SK-N-MC (cell line): ENCODE measurements around the gene M6PR.
A peak's percentile ranks its signal among the peaks of the same experiment; 100 is the strongest.

Experiments used
- DNase-seq: peaks from one replicate; pipeline ENCODE4 v3.0.0-alpha.2; 2011; ENCODE audit warnings: low read depth, low spot score
- H3K27ac ChIP-seq: fragments of 200-600 bp; sonication (generic); 2 replicates; pipeline ENCODE4 v1.5.1; 2016; ENCODE audit warnings: mixed run types
- H3K36me3 ChIP-seq: fragments of 200-600 bp; sonication (generic); 2 replicates; pipeline ENCODE4 v1.6.1; 2017; ENCODE audit warnings: antibody characterized with exemption, low read length, mixed read lengths; ENCODE audit not compliant: insufficient read depth
- H3K4me3 ChIP-seq: fragments of 200-600 bp; sonication (generic); 2 replicates; pipeline ENCODE4 v1.5.1; 2016
- H3K9ac ChIP-seq: fragments of 200-600 bp; sonication (generic); 2 replicates; pipeline ENCODE4 v1.8.0; 2017; ENCODE audit warnings: mixed run types, mixed read lengths; ENCODE audit not compliant: insufficient read length
- H3K9me3 ChIP-seq: fragments of 200-600 bp; sonication (generic); 2 replicates; pipeline ENCODE4 v1.6.1; 2017; ENCODE audit warnings: low read depth, mild to moderate bottlenecking, antibody characterized with exemption, low read length, moderate library complexity, mixed read lengths
- EZH2 ChIP-seq: fragments of 200-600 bp; sonication (generic); IDR thresholded peaks from one replicate; pipeline ENCODE4 v1.6.1; 2017; ENCODE audit warnings: antibody characterized with exemption
- FOXP2 ChIP-seq: optimal IDR thresholded peaks from 2 replicates; pipeline ENCODE3; 2011; ENCODE audit warnings: mild to moderate bottlenecking, moderate library complexity; ENCODE audit not compliant: insufficient read depth; ENCODE audit errors: extremely low read length, control extremely low read depth
- POLR2AphosphoS5 ChIP-seq: IDR thresholded peaks from 2 replicates; pipeline ENCODE4 v1.6.1; 2012; ENCODE audit warnings: mild to moderate bottlenecking, low read depth, low read length, borderline replicate concordance

Gene M6PR

DNA sequence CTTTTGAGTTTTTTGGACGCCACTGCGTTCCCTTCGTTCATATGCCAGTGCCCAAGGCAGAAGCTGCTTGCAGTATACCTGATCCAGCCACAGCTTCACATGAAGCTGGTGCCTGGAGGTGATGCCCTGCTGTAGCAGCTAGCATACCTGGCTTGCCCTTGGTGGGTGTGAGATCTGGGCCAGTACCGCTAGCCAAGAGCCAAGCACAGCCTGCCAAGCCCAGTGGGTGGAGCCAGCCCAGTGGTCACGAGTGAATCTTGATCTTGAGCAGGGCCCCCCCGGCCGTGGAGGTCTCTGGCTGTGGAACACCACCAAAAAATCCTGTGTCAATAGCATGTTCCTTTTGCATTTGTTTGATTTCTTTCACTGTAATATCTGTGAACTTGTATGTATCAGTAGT, 7.3 kb upstream of the M6PR start:
- Histone ChIP-seq H3K9ac (no peak overlapping the region), H3K4me3 (no peak overlapping the region), H3K36me3 (peaks cover 4% of the 10 kb centered on the region; the same call in 1 of the 2 replicates), H3K9me3 (no peaks in the 10 kb centered on the region), H3K27ac (no peak overlapping the region)
- DNase-seq, result no peak
- TF ChIP-seq FOXP2, result no peak
- no peak for TF ChIP-seq EZH2
- no peak for TF ChIP-seq POLR2AphosphoS5

- Histone ChIP-seq H3K36me3 (peaks cover 4% of the 10 kb centered on the region; the same call in 1 of the 2 replicates), H3K27ac (no peak overlapping the region), H3K4me3 (no peak overlapping the region), H3K9ac (no peak overlapping the region), H3K9me3 (no peaks in the 10 kb centered on the region)
- no peak for DNase-seq
- TF ChIP-seq FOXP2 (no peak), EZH2 (no peak), POLR2AphosphoS5 (no peak)
Measured at GRCh38 chr12:8956073-8956472, 6.6 kb upstream of the M6PR start.

- Histone ChIP-seq H3K36me3 (peaks cover 4% of the 10 kb centered on the region; the same call in 1 of the 2 replicates), H3K4me3 (no peak overlapping the region), H3K9ac (no peak overlapping the region), H3K27ac (no peak overlapping the region), H3K9me3 (no peaks in the 10 kb centered on the region)
- DNase-seq, result no peak
- TF ChIP-seq FOXP2 (no peak), POLR2AphosphoS5 (no peak)
Measured at GRCh38 chr12:8953773-8954402, 4.4 kb upstream of the M6PR start.

- H3K36me3 ChIP-seq, result peaks cover 4% of the 10 kb centered on the region; the same call in 1 of the 2 replicates
- TF ChIP-seq EZH2 (no peak), POLR2AphosphoS5 (no peak), FOXP2 (no peak)
- H3K4me3 ChIP-seq, result no peak overlapping the region
- H3K27ac ChIP-seq, result no peak overlapping the region
- H3K9me3 ChIP-seq, result no peaks in the 10 kb centered on the region
- no peak overlapping the region for H3K9ac ChIP-seq
- no peak for DNase-seq
Measured at GRCh38 chr12:8951744-8952143, 2.3 kb upstream of the M6PR start.

DNA sequence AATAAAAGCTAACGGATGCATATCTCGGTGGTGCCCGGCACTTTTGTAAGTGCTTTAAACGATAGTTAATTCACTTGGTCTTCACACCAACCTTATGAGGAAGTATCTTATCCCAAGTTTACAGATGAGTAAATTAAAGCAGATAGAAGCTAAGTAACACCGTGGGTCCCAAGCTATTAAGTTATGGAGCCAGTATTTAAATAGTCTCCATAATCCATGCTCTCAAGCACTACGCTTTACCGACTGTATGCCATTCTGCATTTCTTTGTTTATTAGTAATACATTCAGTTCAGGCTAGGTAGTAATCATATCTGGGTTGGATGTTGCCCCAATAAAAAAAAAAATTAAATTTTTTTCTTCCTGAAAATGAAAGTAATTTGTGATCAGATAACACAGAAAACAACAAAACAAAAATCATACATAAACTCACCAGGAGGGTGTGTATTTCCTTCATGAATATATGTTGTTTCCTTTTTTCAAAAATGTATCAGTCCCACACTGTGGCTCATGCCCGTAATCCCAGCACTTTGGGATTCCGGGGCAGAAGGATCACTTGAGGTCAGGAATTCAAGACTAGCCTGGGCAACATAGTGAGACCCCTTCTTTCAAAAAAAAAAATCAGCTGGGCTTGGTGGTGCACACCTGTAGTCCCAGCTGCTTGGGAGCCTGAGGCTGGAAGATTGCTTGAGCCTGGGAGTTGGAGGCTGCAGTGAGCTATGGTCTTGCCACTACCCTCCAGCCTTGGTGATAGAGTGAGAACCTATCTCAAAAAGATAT, 1.4 kb upstream of the M6PR start:
- Histone ChIP-seq H3K27ac (peak overlapping the region; percentile 87; the same call in 1 of the 2 replicates), H3K4me3 (peak overlapping the region; percentile 83), H3K36me3 (peaks cover 9% of the 10 kb centered on the region), H3K9me3 (no peaks in the 10 kb centered on the region), H3K9ac (peak overlapping the region; percentile 85)
- no peak for TF ChIP-seq POLR2AphosphoS5
- no peak for TF ChIP-seq EZH2
- TF ChIP-seq FOXP2, result no peak
- no peak for DNase-seq

DNA sequence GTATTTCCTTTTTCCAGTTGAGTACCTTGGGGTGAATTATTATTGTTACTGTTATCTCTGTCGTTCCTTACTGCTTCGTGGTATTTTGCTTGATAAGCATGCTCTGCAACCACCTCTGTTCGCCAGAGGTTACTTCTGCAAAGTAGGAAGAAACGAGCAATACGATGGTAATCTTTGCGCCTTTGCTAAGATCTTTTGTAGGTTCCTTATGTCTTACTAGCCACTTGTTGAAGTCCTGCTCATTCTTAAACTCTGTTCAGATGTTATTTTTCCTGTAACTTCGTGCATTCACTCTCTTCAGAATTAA, 729 bp upstream of the M6PR start:
- peaks cover 16% of the 10 kb centered on the region for H3K36me3 ChIP-seq
- H3K27ac ChIP-seq, result peak overlapping the region; percentile 87; the same call in 1 of the 2 replicates
- TF ChIP-seq FOXP2 (no peak), POLR2AphosphoS5 (no peak), EZH2 (no peak)
- H3K9ac ChIP-seq, result peak overlapping the region; percentile 85
- no peaks in the 10 kb centered on the region for H3K9me3 ChIP-seq
- H3K4me3 ChIP-seq, result peak overlapping the region; percentile 83
- DNase-seq, result peak; percentile 30

DNA sequence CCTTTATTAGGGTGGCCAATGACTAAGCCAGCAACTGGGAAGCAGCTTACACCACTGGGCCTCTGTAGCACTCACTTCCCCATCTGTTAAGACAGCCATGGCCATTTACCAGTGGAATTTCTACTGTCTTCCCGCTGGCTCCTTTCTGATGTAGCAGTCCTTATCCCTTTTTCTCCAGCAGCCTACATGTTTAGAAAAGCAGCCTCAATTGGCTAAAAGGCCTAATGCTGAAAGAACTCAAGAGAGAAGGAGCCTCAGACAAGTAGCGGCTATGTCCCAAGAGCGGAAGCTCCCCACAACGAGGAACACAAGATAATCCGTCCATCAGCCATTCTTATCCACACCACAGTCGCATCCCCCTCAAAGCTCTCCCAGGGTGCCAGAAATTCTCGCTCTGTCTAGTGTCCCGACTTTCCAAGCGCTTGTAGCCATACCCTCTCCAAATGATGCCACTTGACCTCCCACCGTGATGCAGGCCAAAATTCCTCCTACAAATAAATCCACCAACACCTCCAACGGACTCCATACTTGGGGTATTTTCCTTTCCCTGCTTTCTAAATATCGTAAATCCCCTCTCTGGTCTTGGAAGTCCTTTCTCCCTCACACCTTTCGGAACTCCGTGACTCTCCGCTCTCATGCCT, 624 bp downstream of the M6PR start:
- no peak for DNase-seq
- Histone ChIP-seq H3K36me3 (peaks cover 30% of the 10 kb centered on the region), H3K9me3 (no peaks in the 10 kb centered on the region), H3K9ac (peak overlapping the region; percentile 85), H3K27ac (peak overlapping the region; percentile 23; the same call in 1 of the 2 replicates), H3K4me3 (peak overlapping the region; percentile 83)
- TF ChIP-seq FOXP2 (no peak), POLR2AphosphoS5 (no peak), EZH2 (no peak)

GRCh38 chr12:8947737-8948136, 1.7 kb downstream of the M6PR start:
- Histone ChIP-seq H3K9me3 (no peaks in the 10 kb centered on the region), H3K9ac (peak overlapping the region; percentile 85), H3K4me3 (peak overlapping the region; percentile 83), H3K36me3 (peaks cover 36% of the 10 kb centered on the region), H3K27ac (no peak overlapping the region)
- TF ChIP-seq POLR2AphosphoS5 (no peak), FOXP2 (no peak)
- no peak for DNase-seq

DNA sequence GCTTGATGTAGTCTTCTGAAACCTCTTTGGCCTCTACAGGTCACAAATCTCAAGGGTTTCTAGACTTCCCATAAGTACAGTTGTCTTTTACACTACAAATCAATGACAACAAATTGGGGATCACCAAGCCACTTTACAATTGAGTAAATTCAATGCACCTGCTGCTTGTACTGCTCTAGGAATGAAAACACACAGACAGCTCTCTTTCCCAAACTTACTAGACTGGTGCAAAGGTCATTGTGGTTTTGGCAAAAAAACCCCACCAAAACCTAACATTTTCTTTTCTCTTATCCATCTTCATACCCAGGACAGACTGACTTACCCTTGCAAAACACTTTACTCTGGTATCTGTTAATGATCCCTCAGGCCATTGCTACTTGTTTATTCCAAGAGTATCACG, 2.7 kb downstream of the M6PR start:
- no peak overlapping the region for H3K4me3 ChIP-seq
- DNase-seq, result no peak

More for the DNA sequence above, 2.7 kb downstream of the M6PR start:
- H3K36me3 ChIP-seq, result peaks cover 46% of the 10 kb centered on the region
- no peaks in the 10 kb centered on the region for H3K9me3 ChIP-seq
- no peak overlapping the region for H3K9ac ChIP-seq
- no peak overlapping the region for H3K27ac ChIP-seq
- TF ChIP-seq FOXP2 (no peak), POLR2AphosphoS5 (no peak), EZH2 (no peak)
